ENCODE data around the gene CBS.
"Not testable (repeated sequence)": the region's sequence is repeated elsewhere in the genome, so short reads cannot be mapped to it uniquely, and the experiment has no call there.

GRCh38 chr21:43082587-43083300, 7.1 kb upstream of the CBS start:
- not testable (repeated sequence) for TF ChIP-seq EZH2 (IDR thresholded peaks at IDR 0.05; ENCODE audit: borderline replicate concordance, low read depth, low read length, severe bottlenecking); CTCF (IDR thresholded peaks at IDR 0.05; ENCODE audit: borderline replicate concordance, extremely low read depth, low read length, poor library complexity, severe bottlenecking)
